CD14-positive monocyte (primary cell): ENCODE results near the gene POU6F2. TPM values are rescaled to one million over a fixed set of nuclear protein-coding genes. Genes with fewer than 3 reads are reported as not detected.

Experiments
- DNase-seq, 3 donors: peaks; one replicate each; pipeline ENCODE4 v3.0.0-alpha.2; 2011 to 2022
- H2AFZ ChIP-seq: 2 replicates; pipeline ENCODE4 v1.6.0; 2012; ENCODE audit warnings: mild to moderate bottlenecking, low read depth, low read length, inconsistent platforms; ENCODE audit not compliant: insufficient read depth, poor library complexity, severe bottlenecking
- H3K27ac ChIP-seq, 2 donors: 1 replicate in 1 of 2; 2 replicates in 1 of 2; pipeline ENCODE4 v1.5.1; 2012 to 2013; ENCODE audit warnings: low read length in 2 of 2, control low read depth in 1 of 2, inconsistent platforms in 1 of 2, low read depth in 1 of 2, mild to moderate bottlenecking in 1 of 2
- H3K27me3 ChIP-seq, 2 donors: one replicate each; pipeline versions ENCODE4 v1.6.0 to v1.6.1; 2011 to 2013; ENCODE audit warnings: low read length in 2 of 2; ENCODE audit not compliant: control insufficient read depth in 2 of 2, insufficient read depth in 2 of 2
- H3K36me3 ChIP-seq, 2 donors: replicated peaks in 1 of 2; 1 replicate in 1 of 2; 2 replicates in 1 of 2; pipeline versions ENCODE4 v1.5.1 to v1.6.1; 2012 to 2013; ENCODE audit warnings: low read length in 2 of 2, control low read depth in 1 of 2, inconsistent platforms in 1 of 2, mild to moderate bottlenecking in 1 of 2; ENCODE audit not compliant: insufficient read depth in 2 of 2, control insufficient read depth in 1 of 2
- H3K4me1 ChIP-seq, 2 donors: 1 replicate in 1 of 2; 2 replicates in 1 of 2; pipeline versions ENCODE4 v1.5.1 to v1.6.1; 2012 to 2013; ENCODE audit warnings: low read length in 2 of 2, control low read depth in 1 of 2, inconsistent platforms in 1 of 2, mild to moderate bottlenecking in 1 of 2, moderate library complexity in 1 of 2; ENCODE audit not compliant: insufficient read depth in 2 of 2, control insufficient read depth in 1 of 2
- H3K4me2 ChIP-seq: replicated peaks from 2 replicates; pipeline ENCODE3; 2012; ENCODE audit warnings: low read length, moderate library complexity, mild to moderate bottlenecking; ENCODE audit not compliant: poor library complexity, severe bottlenecking; ENCODE audit errors: extremely low read depth
- H3K4me3 ChIP-seq, 3 experiments: fragments of 200-600 bp in 1 of 3; sonication (generic) in 1 of 3; replicated peaks in 1 of 3; 1 replicate in 2 of 3; 2 replicates in 1 of 3; pipeline ENCODE4 v1.5.1; 2011 to 2013; ENCODE audit warnings: low read length in 3 of 3, mild to moderate bottlenecking in 3 of 3, control low read depth in 2 of 3, low read depth in 2 of 3, inconsistent platforms in 1 of 3, moderate library complexity in 1 of 3
- H3K79me2 ChIP-seq: 2 replicates; pipeline ENCODE4 v1.6.0; 2012; ENCODE audit warnings: mild to moderate bottlenecking, control low read depth, inconsistent platforms, low read length, moderate library complexity; ENCODE audit not compliant: insufficient read depth
- H3K9ac ChIP-seq: 2 replicates; pipeline ENCODE4 v1.6.0; 2017; ENCODE audit warnings: low read length, mild to moderate bottlenecking; ENCODE audit not compliant: insufficient read depth, poor library complexity, severe bottlenecking
- H3K9me3 ChIP-seq, 2 donors: replicated peaks in 1 of 2; 1 replicate in 1 of 2; 2 replicates in 1 of 2; pipeline versions ENCODE4 v1.5.1 to v1.6.1; 2012 to 2013; ENCODE audit warnings: low read length in 2 of 2, control low read depth in 1 of 2; ENCODE audit not compliant: control insufficient read depth in 1 of 2, insufficient read depth in 1 of 2
- H4K20me1 ChIP-seq: 2 replicates; pipeline ENCODE4 v1.6.0; 2012; ENCODE audit warnings: mild to moderate bottlenecking, low read length, control low read depth, moderate library complexity; ENCODE audit not compliant: insufficient read depth
- H3K27ac Mint-ChIP-seq, 7 donors: one replicate each; pipeline ENCODE4 v1.8.0; 2020; ENCODE audit warnings: mild to moderate bottlenecking in 7 of 7, mixed read lengths in 7 of 7, moderate library complexity in 6 of 7, inconsistent platforms in 2 of 7
- H3K27me3 Mint-ChIP-seq, 3 donors: one replicate each; pipeline ENCODE4 v1.8.0; 2021 to 2022; ENCODE audit warnings: low read depth in 3 of 3, mild to moderate bottlenecking in 3 of 3, mixed read lengths in 3 of 3, moderate library complexity in 3 of 3, inconsistent platforms in 1 of 3
- H3K36me3 Mint-ChIP-seq, 2 donors: one replicate each; pipeline ENCODE4 v1.8.0; 2020; ENCODE audit warnings: mixed read lengths in 2 of 2, inconsistent platforms in 1 of 2, mild to moderate bottlenecking in 1 of 2
- H3K4me1 Mint-ChIP-seq: one replicate; pipeline ENCODE4 v1.8.0; 2020; ENCODE audit warnings: mild to moderate bottlenecking, mixed read lengths
- H3K4me3 Mint-ChIP-seq, 2 donors: one replicate each; pipeline ENCODE4 v1.8.0; 2020; ENCODE audit warnings: mild to moderate bottlenecking in 2 of 2, mixed read lengths in 2 of 2, moderate library complexity in 1 of 2
- H3K9me3 Mint-ChIP-seq, 7 donors: one replicate each; pipeline ENCODE4 v1.8.0; 2020 to 2022; ENCODE audit warnings: mixed read lengths in 7 of 7, mild to moderate bottlenecking in 6 of 7, moderate library complexity in 6 of 7, inconsistent platforms in 2 of 7
- whole genome bisulfite sequencing: methylation state at CpG from one replicate; pipeline ENCODE4 v1.1.5; 2013; ENCODE audit warnings: missing lambda C conversion rate; ENCODE audit not compliant: insufficient coverage; 5-methylcytosine and 5-hydroxymethylcytosine counted together
- intact Hi-C, 2 donors: fragments of 100-400 bp; cut with micrococcal nuclease; formaldehyde crosslinking; loops; one replicate each; pipeline versions ENCODE4 v1.15.0 to v1.15.1; 2023
- polyA plus RNA-seq, 3 donors: library from polyadenylated mRNA; depleted of rRNA in 1 of 3; unstranded in 2 of 3; stranded (reverse) in 1 of 3; fragments of 300-500 nt in 2 of 3; fragments of >200 nt in 1 of 3; fragmentation: Illumina TruSeq in 2 of 3; gene quantifications; 1 replicate in 2 of 3; 2 replicates in 1 of 3; pipeline ENCODE4 v1.2.3, GENCODE V29; 2012 to 2021
- TF ChIP-seq, protein P1 (sequence below): fragments of 200-600 bp; IDR thresholded peaks from one replicate; pipeline ENCODE4 v1.8.0; 2022; ENCODE audit warnings: antibody characterized with exemption, mild to moderate bottlenecking

Gene POU6F2
- polyA plus RNA-seq, 3 donors: not detected

DNA sequence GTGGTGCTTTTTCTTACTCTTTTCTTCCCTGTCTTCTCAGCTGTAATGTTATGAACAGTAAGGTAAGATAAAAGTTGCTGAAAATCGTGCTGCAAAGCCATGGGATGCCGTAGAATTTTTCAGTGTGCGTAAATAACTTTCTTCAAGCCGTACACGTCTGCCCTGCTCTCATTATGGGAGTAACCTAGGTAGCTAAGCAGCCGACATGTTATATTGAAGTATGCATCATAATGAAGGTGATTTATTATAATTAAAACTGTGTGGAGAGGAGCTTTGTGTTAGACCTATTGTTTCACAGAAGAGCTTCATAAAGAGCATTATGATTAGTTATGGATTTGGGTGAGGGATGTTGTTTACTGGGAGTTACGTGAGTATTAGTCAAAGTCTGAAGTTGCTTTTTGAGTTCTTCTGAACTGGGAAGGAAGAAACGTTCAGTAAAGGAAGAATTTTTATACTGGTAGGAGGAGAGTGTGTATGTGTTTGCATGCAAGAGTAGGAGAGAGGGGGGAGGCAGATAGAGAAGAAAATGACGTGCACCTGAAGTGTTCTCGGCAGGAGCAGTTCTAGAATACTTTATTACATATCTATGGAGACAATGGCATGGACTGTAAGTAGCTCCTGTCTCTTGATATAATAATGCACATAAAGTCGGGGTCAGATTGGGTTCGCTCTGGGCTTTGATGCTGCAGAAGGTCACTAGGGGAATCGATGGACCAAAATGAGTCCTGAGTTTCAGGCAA, 56.3 kb downstream of the POU6F2 start:
- H3K9me3 ChIP-seq: no peaks in the 10 kb centered on the region
- no peak overlapping the region for H3K4me2 ChIP-seq
- H3K36me3 Mint-ChIP-seq: no peaks in the 10 kb centered on the region
- intact Hi-C loops: no loop called here
- H3K9ac ChIP-seq: no peak overlapping the region
- no peak overlapping the region for H3K27ac Mint-ChIP-seq
- no peaks in the 10 kb centered on the region for H4K20me1 ChIP-seq
- no peak overlapping the region for H3K4me3 Mint-ChIP-seq
- H3K27me3 Mint-ChIP-seq: no peaks in the 10 kb centered on the region
- H3K4me1 Mint-ChIP-seq: no peaks in the 10 kb centered on the region
- H3K27me3 ChIP-seq: no peaks in the 10 kb centered on the region
- H3K36me3 ChIP-seq: no peaks in the 10 kb centered on the region
- 92% methylated on average over 9 of the region's 13 CpGs for WGBS
- H3K4me3 ChIP-seq: no peak overlapping the region
- no peaks in the 10 kb centered on the region for H3K79me2 ChIP-seq
- TF ChIP-seq, protein P1, sequence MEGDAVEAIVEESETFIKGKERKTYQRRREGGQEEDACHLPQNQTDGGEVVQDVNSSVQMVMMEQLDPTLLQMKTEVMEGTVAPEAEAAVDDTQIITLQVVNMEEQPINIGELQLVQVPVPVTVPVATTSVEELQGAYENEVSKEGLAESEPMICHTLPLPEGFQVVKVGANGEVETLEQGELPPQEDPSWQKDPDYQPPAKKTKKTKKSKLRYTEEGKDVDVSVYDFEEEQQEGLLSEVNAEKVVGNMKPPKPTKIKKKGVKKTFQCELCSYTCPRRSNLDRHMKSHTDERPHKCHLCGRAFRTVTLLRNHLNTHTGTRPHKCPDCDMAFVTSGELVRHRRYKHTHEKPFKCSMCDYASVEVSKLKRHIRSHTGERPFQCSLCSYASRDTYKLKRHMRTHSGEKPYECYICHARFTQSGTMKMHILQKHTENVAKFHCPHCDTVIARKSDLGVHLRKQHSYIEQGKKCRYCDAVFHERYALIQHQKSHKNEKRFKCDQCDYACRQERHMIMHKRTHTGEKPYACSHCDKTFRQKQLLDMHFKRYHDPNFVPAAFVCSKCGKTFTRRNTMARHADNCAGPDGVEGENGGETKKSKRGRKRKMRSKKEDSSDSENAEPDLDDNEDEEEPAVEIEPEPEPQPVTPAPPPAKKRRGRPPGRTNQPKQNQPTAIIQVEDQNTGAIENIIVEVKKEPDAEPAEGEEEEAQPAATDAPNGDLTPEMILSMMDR: no peak
- no peak overlapping the region for H2AFZ ChIP-seq
- no peaks in the 10 kb centered on the region for H3K4me1 ChIP-seq
- H3K27ac ChIP-seq: no peak overlapping the region
- peaks cover 0 to 2% (median 0%) of the 10 kb centered on the region in 7 donors for H3K9me3 Mint-ChIP-seq
- no peak for DNase-seq

DNA sequence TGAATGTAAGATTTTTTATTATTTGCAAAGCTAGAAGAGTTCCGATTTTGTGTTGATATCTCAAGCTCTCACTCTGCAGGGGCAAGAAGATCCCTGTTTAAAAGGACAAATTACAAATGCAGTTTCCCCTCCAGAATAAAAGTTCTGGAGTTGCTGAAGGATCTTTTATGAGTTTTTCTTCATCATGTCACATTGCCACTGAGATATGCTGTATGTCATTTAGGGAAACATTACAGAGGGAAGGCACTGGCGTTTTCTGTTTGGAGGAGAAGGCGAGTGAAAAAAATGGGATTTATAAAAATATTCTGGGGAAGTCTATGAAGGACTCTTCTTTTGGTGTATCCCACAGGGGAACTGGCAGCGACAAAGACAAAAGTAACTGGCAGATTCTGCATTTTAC, 57.4 kb downstream of the POU6F2 start:
- no peak overlapping the region for H3K4me2 ChIP-seq
- 93% methylated on average over 2 of the region's 4 CpGs for WGBS
- TF ChIP-seq, protein P1: no peak
- Mint-ChIP-seq H3K4me1 (no peaks in the 10 kb centered on the region), H3K27ac (no peak overlapping the region), H3K4me3 (no peak overlapping the region), H3K36me3 (no peaks in the 10 kb centered on the region), H3K9me3 (peaks cover 0 to 2% (median 0%) of the 10 kb centered on the region in 7 donors), H3K27me3 (no peaks in the 10 kb centered on the region)
- intact Hi-C loops: no loop called here
- no peaks in the 10 kb centered on the region for H3K79me2 ChIP-seq
- no peaks in the 10 kb centered on the region for H3K27me3 ChIP-seq
- no peak overlapping the region for H2AFZ ChIP-seq
- DNase-seq: no peak
- H3K9me3 ChIP-seq: no peaks in the 10 kb centered on the region
- no peaks in the 10 kb centered on the region for H3K4me1 ChIP-seq
- H3K36me3 ChIP-seq: no peaks in the 10 kb centered on the region
- no peaks in the 10 kb centered on the region for H4K20me1 ChIP-seq
- H3K9ac ChIP-seq: no peak overlapping the region
- H3K27ac ChIP-seq: no peak overlapping the region
- no peak overlapping the region for H3K4me3 ChIP-seq
